AG10803 (cell line): Measurements from ENCODE around the gene AOX1.

Source experiments
- DNase-seq: peaks from one replicate; pipeline ENCODE4 v3.0.0; 2010; ENCODE audit warnings: low read depth
- H3K4me3 ChIP-seq: 2 replicates; pipeline ENCODE4 v1.5.1; 2011; ENCODE audit warnings: mild to moderate bottlenecking, low read length, control low read depth
- CTCF ChIP-seq: conservative IDR thresholded peaks from 2 replicates; pipeline ENCODE4 v1.5.1; 2011; ENCODE audit warnings: mild to moderate bottlenecking, low read length, control low read depth, inconsistent platforms

The AOX1 gene

GRCh38 chr2:200654823-200655222 is 69.0 kb downstream of the AOX1 start:
- TF ChIP-seq CTCF, result no peak
- H3K4me3 ChIP-seq, result no peak overlapping the region
- DNase-seq, result no peak

GRCh38 chr2:200655918-200656580 is 70.2 kb downstream of the AOX1 start:
- peak; percentile 44 for DNase-seq
- no peak overlapping the region for H3K4me3 ChIP-seq
- no peak for TF ChIP-seq CTCF

GRCh38 chr2:200658278-200658864 is 72.6 kb downstream of the AOX1 start:
- no peak for TF ChIP-seq CTCF
- no peak overlapping the region for H3K4me3 ChIP-seq
- DNase-seq, result no peak

GRCh38 chr2:200659410-200659809 is 73.6 kb downstream of the AOX1 start:
- DNase-seq, result no peak
- no peak for TF ChIP-seq CTCF
- H3K4me3 ChIP-seq, result no peak overlapping the region

GRCh38 chr2:200661477-200661876 is 75.7 kb downstream of the AOX1 start:
- no peak overlapping the region for H3K4me3 ChIP-seq
- TF ChIP-seq CTCF, result no peak
- no peak for DNase-seq

- peak; percentile 38 for DNase-seq
- TF ChIP-seq CTCF, result no peak
- no peak overlapping the region for H3K4me3 ChIP-seq
Observed at GRCh38 chr2:200662727-200663126, 76.9 kb downstream of the AOX1 start.

- H3K4me3 ChIP-seq, result no peak overlapping the region
- no peak for TF ChIP-seq CTCF
- DNase-seq, result no peak
Observed at GRCh38 chr2:200664770-200665494, 79.1 kb downstream of the AOX1 start.
